Type B pancreatic cell (in vitro differentiated cells): Measurements from ENCODE around the gene NRP2. TPM values are rescaled to one million over a fixed set of nuclear protein-coding genes. Genes with fewer than 3 reads are reported as not detected.

Experiments used
- DNase-seq: peaks from one replicate; pipeline ENCODE4 v3.0.0; 2021; ENCODE audit warnings: mixed read lengths; ENCODE audit not compliant: unreplicated experiment; ENCODE audit errors: extremely low spot score
- H3K27ac Mint-ChIP-seq: 2 replicates; pipeline ENCODE4 v1.8.0; 2021; ENCODE audit warnings: mild to moderate bottlenecking, mixed read lengths
- H3K27me3 Mint-ChIP-seq: 2 replicates; pipeline ENCODE4 v1.8.0; 2021; ENCODE audit warnings: mixed read lengths
- H3K36me3 Mint-ChIP-seq: 2 replicates; pipeline ENCODE4 v1.8.0; 2021; ENCODE audit warnings: mixed read lengths
- H3K4me1 Mint-ChIP-seq: one replicate; pipeline ENCODE4 v1.8.0; 2021; ENCODE audit warnings: mixed read lengths; ENCODE audit not compliant: unreplicated experiment
- H3K4me3 Mint-ChIP-seq: 2 replicates; pipeline ENCODE4 v1.8.0; 2021; ENCODE audit warnings: mild to moderate bottlenecking, mixed read lengths
- H3K9me3 Mint-ChIP-seq: 2 replicates; pipeline ENCODE4 v1.8.0; 2021; ENCODE audit warnings: mixed read lengths
- total RNA-seq: library from RNA; stranded (reverse); gene quantifications from 2 replicates; pipeline ENCODE4 v1.2.1, GENCODE V29; 2021; ENCODE audit warnings: low replicate concordance
- TF ChIP-seq, protein P1 (sequence below): fragments of 200-600 bp; sonication (generic); conservative IDR thresholded peaks from 2 replicates; pipeline ENCODE4 v1.5.0; 2021; ENCODE audit warnings: antibody characterized with exemption, mild to moderate bottlenecking

The NRP2 gene
- total RNA-seq, 1 donor from 2014 or later: 109 TPM

DNA sequence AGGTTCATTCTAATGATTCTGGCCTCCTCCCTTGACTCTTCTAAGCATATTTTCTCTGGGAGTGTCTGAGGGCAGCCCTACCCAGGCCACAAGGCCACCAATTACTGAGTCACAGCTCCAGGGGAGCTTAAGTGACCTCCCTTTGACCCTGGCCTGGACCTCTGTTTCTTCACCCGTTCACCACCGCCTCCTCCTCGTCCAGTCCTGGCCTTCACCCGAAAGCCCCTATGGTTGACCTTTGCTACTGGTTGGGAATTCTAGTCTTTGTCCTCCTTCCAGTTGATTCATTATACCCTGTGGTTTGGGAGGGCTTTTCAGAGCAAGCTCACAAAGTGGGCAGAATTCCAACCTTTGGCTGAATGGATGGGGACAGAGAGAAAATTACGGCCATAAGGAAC lies 72.6 kb downstream of the NRP2 start:
- TF ChIP-seq, protein P1, sequence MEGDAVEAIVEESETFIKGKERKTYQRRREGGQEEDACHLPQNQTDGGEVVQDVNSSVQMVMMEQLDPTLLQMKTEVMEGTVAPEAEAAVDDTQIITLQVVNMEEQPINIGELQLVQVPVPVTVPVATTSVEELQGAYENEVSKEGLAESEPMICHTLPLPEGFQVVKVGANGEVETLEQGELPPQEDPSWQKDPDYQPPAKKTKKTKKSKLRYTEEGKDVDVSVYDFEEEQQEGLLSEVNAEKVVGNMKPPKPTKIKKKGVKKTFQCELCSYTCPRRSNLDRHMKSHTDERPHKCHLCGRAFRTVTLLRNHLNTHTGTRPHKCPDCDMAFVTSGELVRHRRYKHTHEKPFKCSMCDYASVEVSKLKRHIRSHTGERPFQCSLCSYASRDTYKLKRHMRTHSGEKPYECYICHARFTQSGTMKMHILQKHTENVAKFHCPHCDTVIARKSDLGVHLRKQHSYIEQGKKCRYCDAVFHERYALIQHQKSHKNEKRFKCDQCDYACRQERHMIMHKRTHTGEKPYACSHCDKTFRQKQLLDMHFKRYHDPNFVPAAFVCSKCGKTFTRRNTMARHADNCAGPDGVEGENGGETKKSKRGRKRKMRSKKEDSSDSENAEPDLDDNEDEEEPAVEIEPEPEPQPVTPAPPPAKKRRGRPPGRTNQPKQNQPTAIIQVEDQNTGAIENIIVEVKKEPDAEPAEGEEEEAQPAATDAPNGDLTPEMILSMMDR: no peak
- peaks cover 32% of the 10 kb centered on the region for H3K4me1 Mint-ChIP-seq
- no peaks in the 10 kb centered on the region for H3K27me3 Mint-ChIP-seq

DNA sequence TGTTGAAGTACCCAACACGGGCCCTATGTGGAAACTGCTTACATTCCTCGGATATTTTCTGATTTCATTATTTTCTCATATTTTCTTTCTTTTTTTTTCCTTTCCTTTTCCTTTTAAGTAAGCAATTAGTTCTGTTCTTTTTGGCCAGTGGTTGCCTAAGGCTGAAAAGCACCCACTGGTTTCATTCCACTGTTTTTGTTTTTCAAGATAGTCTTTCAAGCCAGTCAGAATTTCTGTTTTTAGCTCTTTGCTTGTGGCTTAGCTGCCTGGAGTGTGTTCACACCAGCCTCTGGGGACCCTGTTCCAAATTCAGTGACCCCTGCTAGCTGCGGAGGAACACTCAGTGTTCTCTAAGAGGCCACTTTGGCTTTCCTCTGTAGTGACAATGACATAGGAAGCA lies 73.6 kb downstream of the NRP2 start:
- Mint-ChIP-seq H3K4me1 (peaks cover 38% of the 10 kb centered on the region), H3K4me3 (no peak overlapping the region), H3K27me3 (peaks cover 3% of the 10 kb centered on the region), H3K36me3 (peaks cover 24% of the 10 kb centered on the region), H3K27ac (peak overlapping the region; percentile 87), H3K9me3 (no peaks in the 10 kb centered on the region)
- DNase-seq: no peak
- TF ChIP-seq, protein P1: no peak

More for the DNA sequence above, 72.6 kb downstream of the NRP2 start:
- Mint-ChIP-seq H3K36me3 (peaks cover 27% of the 10 kb centered on the region), H3K4me3 (peak overlapping the region; percentile 67), H3K27ac (peak overlapping the region; percentile 87), H3K9me3 (no peaks in the 10 kb centered on the region)
- no peak for DNase-seq

DNA sequence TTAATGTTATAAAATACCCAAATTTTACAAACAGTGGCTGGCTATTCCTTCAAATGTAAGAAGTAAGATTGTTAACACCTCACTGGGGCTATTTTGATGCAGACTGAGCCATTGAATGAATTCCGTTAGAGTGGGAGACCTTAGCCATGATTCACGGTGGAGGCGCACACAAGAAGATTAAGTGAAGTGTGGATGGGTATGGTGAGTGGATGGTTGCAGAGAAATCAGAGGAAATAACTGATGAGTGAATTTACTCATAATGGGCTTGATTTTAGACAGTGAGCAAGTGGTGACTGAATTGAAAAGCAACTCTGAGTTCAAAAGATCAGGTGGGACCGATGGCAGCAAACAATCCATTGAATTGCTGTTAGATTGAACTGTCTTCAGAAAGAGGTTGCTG lies 75.0 kb downstream of the NRP2 start:
- no peak for DNase-seq
- peaks cover 37% of the 10 kb centered on the region for H3K4me1 Mint-ChIP-seq
- H3K27me3 Mint-ChIP-seq: peaks cover 3% of the 10 kb centered on the region
- peaks cover 15% of the 10 kb centered on the region for H3K36me3 Mint-ChIP-seq
- no peaks in the 10 kb centered on the region for H3K9me3 Mint-ChIP-seq
- no peak overlapping the region for H3K27ac Mint-ChIP-seq
- TF ChIP-seq, protein P1: no peak
- H3K4me3 Mint-ChIP-seq: no peak overlapping the region

DNA sequence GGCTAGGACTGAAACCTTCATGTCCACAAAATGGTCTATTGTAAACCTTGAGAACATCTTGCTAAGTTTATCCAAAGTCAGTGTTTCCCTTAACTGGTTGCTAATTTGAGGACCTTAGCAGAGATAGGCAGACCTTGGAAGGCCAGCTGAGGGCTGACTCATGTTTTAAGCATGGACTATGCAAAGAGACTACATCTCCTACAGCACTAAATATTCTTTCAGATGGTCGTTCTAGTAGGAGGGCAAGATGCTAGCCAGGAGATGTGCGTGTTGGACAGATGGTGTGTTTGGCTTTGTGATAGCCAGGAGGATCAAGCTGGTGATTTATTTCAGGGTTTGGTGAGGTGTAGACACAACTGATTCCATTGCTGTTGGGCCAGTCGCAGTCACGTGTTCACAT lies 75.8 kb downstream of the NRP2 start:
- no peak for DNase-seq
- Mint-ChIP-seq H3K27me3 (peaks cover 3% of the 10 kb centered on the region), H3K9me3 (no peaks in the 10 kb centered on the region), H3K27ac (no peak overlapping the region), H3K4me3 (no peak overlapping the region), H3K36me3 (peaks cover 16% of the 10 kb centered on the region), H3K4me1 (peaks cover 38% of the 10 kb centered on the region)
- TF ChIP-seq, protein P1: no peak

DNA sequence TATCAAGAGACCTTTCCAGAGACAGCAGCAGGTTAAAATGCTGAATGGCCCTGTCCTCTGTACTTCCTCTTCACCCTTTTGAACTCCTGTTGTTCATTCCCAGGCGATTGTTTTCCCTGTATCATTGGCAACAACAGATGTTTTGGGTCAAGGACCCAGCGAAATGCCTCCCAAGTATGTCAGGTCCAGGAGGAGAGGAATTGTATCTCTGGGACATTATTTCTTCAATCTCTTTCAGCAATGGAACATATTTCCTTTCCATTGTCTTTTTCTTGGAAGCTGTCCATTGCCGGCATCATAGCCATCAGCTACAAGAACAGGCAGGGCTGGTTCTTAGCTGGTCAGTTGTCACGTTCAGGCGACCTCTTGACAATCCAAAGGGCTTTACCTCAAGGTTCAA lies 76.2 kb downstream of the NRP2 start:
- DNase-seq: no peak
- Mint-ChIP-seq H3K27ac (no peak overlapping the region), H3K9me3 (no peaks in the 10 kb centered on the region), H3K4me3 (no peak overlapping the region), H3K36me3 (peaks cover 19% of the 10 kb centered on the region), H3K27me3 (peaks cover 6% of the 10 kb centered on the region), H3K4me1 (peaks cover 41% of the 10 kb centered on the region)
- TF ChIP-seq, protein P1: no peak

DNA sequence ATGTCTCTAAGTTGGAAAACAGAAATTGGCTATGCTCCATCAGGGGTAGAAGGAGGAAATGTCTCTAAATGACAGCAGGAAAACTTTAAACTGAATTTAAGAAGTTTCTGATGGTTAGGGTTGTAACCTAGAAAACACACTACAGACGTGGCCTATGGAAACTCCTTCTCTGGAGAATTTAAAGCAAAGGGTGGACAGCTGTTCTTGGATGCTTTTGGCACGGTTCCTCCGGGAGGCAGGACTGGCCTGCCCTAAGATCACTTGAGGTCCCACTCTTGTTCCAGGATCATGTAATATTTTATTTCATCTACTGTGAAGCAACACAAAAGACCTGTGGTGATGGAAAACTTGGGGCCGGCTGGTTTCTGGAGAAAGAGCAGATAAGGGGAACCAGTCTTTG lies 77.0 kb downstream of the NRP2 start:
- Mint-ChIP-seq H3K27me3 (peaks cover 10% of the 10 kb centered on the region), H3K4me3 (no peak overlapping the region), H3K36me3 (peaks cover 23% of the 10 kb centered on the region), H3K9me3 (no peaks in the 10 kb centered on the region), H3K4me1 (peaks cover 42% of the 10 kb centered on the region), H3K27ac (no peak overlapping the region)
- TF ChIP-seq, protein P1: no peak
- no peak for DNase-seq
